GM21737 (cell line): ENCODE measurements around the gene NUDT16L1.
"Not testable (repeated sequence)": the region's sequence is repeated elsewhere in the genome, so short reads cannot be mapped to it uniquely, and the experiment has no call there.

ENCODE experiments used
- ATAC-seq: cut with Tn5 transposase; IDR thresholded peaks from one replicate; pipeline ENCODE4 v1.9.1; 2021; ENCODE audit warnings: mild to moderate bottlenecking, moderate library complexity; ENCODE audit not compliant: unreplicated experiment

NUDT16L1 gene

DNA sequence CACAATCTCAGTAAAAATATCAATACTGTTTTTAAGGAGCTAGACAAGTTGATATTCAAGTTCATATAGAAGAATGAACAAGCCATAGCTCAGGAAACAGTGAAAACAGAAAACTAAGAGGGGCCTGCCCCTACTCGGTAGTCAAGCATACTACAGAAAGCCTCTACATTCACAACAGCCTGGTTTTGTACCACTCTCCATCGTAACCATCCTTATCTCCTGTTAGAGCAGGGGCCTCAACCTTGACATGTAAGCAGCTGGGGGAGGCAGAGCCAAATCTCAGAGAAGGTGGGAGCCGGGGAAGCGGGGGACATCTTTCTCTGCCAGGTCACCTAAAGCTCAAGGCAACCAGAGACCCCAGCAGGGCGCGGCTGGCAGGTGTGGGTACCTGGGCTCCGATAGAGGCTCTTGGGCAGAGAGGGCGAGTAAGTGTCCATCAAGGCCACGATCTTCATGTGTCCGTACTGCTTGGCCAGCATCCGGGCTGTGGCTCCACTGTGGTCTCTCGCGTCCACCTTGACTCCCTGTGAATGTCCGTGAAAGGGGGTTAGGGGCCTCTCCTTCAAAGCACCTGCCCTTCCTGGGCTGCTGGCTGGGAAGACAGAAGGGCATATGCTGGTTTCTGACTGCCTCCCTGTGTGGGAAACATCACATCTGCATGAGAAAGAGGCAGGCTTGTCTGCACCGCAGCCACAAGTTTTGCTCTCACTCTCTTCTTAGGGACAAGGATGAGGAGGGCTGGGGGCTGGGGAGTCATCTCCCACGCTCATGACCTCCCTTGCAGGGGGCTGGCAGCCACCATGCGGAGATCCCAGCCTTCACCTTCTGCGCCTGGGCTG is 20.5 kb downstream of the NUDT16L1 start:
- ATAC-seq: no peak

DNA sequence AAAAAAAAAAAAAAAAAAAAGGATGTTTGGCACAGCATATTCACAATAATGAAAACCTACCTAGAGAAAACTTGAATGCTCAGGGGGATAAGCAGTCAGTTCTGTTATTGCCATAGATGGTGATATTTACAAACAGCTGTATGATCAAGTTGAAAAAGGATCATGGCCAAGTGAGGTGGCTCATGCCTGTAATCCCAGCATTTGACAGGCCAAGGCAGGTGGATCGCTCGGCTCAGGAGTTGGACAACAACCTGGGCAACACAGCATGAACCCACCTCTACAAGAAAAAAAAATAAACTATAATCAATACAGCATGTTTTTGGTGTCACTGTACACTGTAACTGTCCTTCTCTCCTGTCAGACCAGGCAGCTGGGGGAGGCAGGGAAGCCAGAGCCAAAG is 21.6 kb downstream of the NUDT16L1 start:
- no peak for ATAC-seq

DNA sequence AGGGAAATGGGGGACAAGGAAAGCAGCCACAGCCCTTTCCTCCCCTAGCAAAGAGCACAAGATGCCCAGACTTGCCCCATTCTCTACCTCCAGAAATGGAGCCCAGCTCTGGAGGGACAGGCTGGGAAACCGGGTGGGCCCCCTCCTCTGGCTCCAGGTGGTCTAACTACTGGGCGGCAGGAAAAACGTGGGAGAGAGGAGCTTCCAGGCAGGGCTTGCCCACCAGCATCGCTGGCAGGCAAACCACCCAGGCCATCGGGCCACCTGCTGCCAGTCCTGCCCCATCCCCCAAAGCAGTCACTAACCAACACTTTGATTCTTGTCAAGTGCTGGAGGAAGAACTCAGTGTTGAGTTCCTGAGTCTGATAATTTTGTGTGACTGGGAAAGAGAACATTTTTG is 25.1 kb downstream of the NUDT16L1 start:
- no peak for ATAC-seq

DNA sequence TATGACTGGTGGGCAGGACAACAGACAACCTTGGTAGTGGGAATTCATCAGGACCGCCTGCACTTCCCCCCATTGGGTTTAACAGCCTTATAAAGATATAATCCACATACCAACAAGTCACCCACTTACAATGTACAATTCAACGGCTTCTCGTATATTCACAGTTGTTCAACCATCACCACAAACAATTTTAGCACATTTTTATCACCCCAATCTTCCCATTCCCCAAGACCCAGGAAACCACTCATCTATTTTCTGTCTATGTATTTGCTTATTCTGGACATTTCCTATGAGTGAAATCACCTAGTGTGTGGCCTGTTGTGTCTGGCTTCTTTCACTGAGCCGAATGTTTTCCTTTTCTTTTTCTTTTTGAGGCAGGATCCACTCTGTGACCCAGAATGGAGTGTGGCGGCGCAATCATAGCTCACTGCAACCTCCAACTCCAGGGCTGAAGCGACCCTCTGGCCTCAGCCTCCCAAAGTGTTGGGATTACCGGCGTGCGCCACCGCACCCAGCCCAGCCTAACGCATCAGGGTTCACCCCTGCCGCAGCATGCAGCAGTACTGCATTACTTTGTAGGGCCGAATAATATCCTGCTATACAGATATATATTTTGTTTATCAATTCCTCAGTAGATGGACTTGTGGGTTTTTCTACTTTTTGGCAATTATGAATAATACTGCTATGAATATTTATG is 29.9 kb downstream of the NUDT16L1 start:
- ATAC-seq: no peak

DNA sequence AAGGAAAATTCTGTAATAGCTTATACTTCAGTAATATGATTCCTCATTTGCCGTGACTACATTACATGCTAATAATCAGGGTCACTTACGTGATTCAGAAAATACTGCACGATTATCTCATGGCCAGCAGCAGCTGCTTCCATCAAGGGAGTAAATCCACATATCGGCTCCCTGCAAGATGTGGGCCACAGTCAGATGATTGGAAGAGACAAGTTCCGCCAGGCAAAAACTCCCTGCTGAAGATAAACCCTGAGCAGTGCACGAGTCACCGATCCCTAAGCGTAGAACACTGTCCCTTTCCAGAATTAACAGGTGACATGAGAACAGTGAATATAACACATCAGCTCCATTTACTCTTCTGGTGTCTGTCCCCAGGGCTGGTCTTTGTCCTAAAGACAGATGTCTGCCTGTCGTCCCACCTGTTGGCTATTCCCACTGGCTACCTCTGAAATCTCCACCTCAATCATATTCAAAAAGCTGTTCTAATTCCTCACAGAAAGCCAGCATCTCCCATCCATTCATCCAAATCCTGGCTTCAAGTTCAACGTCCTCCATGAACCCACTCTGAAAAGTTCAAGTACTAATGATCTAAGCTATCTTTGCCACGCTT is 31.4 kb downstream of the NUDT16L1 start:
- ATAC-seq: no peak

DNA sequence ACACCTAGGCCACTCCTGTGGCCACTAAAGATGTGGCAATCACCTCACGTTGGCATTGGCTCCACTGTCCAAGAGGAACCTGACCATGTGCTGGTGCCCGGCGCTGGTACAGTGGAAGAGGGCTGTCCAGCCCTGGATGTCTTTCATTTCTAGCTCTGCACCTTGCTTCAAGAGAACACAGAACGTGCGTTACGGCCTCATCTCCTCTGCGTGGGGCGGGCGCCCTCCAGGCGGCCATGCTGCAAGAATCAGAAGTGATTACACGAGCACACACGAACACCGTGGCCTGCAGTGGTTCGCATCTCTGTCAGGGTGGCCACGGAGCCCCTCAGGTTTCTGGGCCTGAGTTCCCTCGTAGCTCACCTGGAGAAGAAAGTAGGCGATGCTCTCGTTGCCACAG is 33.3 kb downstream of the NUDT16L1 start:
- no peak for ATAC-seq

DNA sequence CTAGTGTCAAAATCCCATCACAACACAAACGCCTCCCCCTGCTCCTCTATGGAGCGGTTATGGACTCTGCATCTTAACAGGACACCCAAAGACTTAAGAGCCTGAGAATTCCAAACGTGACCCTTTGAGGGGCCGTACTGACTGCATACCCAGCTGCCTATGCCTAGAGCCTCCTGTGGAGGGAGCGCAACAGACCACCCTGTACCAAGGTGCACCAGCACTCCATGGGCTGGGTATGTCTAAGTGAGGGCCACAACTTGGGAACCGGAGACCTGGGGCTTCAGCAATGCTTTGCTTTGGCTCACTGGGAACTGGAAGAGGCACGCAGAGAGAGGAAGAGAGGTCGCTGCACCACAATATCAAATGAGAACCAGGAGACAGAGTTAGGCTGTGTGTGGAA is 35.3 kb downstream of the NUDT16L1 start:
- no peak for ATAC-seq

DNA sequence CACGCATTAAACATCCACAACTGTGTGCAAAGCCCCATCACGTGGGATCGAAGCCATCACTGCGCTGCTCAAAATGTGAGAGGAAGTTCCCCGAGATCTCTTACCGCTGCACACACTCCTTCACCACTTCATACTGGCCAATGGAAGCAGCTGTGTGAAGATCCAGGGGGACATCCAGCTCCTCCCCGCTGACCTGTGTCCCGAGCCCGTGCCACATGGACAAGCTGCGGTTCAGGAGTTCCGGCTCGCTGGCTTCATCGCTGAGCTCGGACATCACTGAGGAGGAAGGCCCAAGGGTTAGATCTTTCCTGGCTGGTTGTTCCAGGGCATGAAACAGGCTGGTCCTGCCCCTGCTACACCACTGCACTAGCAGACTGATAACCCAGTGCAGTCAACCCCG is 36.5 kb downstream of the NUDT16L1 start:
- no peak for ATAC-seq

DNA sequence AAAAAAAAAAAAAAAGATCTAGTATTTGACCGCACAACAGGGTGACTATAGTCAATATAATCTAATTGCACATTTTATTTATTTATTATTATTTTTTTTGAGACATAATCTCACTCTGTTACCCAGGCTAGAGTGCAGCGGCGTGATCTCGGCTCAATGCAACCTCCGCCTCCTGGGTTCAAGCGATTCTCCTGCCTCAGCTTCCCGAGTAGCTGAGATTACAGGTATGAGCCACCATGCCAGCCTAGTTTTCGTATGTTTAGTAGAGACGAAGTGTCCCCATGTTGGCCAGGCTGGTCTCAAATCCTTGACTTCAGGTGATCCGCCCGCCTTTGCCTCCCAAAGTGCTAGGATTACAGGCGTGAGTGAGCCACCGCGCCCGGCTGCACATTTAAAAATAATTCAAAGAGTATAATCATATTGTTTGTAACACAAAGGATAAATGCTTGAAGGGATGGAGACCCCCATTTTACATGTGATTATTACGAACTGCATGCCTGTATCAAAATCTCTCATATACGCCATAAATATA is 39.9 kb downstream of the NUDT16L1 start:
- ATAC-seq: no peak

DNA sequence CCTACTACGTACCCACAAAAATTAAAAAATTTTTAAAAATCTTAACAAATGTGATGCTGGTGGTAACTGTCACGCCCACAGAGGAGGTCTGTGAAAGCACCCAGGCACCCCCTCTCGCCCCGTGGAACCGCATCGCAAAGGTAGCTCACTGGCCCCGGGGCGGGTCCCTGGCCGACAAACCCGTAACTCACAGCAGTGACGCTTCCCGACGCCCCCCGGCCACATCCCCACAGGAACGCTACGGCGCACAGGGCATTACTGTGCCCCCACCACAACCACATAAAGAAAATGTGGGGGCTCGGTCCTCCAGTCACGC is 40.3 kb downstream of the NUDT16L1 start:
- ATAC-seq: peak; percentile 4

DNA sequence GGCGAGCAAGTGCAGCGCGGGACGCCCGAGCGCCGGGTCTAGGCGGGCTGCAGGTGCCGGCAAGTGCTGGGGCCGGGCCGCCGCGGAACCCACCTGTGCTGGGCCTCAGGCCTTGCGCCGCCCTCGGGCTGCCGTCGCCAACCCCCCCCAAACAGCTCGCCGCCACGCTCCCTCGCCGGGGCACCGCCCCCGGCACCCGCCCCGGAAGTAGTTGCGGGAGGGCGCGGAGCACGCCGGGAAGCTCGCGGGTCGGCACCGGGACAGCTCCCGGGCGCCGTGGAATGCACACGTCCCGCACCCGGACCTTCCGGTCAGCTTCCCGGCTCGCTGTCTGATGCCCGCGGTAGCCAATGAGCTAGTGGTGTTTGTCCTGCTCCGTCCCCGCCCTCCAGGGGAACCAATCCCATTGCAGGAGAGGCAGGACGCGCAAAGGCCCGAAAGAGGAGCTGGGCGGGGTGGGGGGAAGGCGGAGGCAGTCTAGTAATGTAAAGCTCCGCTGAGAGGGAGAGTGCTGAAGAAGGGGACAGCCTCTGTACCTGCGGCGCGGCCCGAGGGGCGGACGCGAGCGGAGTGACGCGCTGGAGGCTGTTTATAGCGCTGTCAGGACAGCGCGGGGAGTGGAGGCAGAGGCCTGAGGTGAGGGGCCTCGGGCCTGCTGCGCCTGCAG is 40.8 kb downstream of the NUDT16L1 start, which contains the start of the genes ANKS3 and DNAAF8:
Gene ANKS3 (minus strand): TSS at position 209 of the 667 bp plus-strand sequence. CDS start 4,122 bp downstream, outside the sequence.
Gene DNAAF8 (plus strand): TSS at position 475 of the 667 bp plus-strand sequence. CDS start 1,978 bp downstream, outside the sequence.
- peak; percentile 69 for ATAC-seq

DNA sequence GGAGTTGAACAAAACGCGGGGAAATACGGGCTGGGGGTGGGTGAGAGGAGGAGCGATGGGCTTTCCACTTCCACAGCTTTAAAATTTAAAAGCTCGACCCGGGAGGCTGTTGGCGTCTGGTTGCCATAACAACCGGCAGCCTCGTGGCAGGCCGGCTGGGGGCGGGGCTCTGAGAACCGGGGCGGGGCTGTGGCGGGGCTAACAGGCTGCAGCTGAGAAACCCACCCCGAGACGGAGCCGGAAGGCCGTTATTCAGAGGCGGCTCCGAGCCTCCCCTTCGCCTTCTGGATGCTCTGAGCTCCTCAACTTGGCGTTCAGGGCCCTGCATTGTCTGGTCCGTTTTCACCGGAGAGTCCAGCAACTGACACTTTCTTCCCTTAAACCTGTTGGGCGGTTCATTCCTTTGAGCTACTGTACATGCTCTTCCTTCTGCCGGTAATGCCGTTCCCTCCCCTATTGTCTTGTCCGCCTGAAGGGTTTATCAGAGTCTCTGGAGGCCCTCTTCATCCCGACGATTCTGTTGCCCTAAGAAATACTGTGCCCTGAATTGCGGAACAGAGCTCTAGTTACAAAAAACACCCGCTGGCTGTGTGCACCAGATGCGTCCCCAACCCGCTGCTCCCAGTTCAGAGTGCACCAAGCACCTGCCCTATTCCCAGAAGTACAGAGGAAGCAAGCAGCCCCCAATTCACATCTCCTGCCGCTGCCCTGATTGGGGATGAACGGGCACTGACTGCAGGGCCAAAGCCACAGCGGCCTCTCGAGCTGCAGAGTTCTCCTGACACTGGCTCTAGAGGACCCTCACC is 41.6 kb downstream of the NUDT16L1 start:
- peak; percentile 57 for ATAC-seq

DNA sequence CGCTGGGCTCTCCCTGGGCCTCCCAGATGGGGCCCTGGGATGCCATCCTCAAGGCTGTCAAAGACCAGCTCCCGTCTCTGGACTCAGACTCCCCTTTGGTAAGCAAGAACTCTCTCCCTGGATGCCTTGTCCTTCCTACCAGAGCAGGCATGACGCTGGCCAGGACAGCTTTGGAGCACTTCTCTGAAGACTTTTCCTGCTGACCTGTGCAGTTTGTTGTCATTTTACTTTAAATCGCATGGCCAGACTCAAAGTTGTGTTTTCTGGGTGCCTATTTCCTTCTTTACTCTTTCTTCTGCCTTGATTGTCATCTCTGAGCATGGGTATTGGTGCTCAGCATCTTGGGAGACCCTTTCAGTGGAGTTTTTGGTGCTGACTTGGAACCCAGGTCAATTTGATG is 43.2 kb downstream of the NUDT16L1 start:
- no peak for ATAC-seq

DNA sequence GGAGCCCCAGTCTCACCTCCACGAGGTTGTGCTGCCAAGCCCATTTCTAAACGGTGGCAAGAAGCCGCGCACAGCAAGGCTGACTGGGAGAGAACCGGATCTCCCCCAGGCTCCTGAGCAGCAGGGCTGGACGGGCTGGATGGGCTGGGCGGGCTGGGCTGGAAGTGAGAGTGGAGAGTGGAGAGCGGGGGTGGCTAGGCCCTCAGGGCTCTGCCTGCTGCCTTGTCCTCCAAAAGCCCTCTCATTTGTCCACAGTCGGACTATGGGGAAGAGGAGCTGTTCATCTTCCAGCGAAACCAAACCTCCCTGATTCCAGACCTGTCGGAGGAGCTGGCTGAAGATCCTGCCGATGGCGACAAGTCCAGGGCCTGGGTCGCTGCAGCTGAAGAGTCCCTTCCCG is 44.2 kb downstream of the NUDT16L1 start:
- no peak for ATAC-seq

DNA sequence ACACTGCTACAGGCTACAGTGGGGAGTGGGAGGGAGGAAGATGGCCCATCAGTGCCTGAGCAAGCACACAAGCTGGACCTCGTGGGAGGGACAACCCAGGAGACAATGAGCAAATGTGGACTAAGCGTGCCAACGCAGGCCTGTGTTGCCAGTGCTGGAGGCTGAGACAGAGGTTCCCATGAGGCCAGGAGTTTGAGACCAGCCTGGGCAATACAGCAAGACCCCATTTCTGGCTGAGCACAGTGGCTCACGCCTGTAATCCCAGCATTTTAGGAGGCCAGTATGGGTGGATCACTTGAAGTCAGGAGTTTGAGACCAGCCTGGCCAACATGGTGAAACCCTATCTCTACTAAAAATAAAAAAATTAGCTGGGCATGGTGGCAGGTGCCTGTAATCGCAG is 45.0 kb downstream of the NUDT16L1 start:
- not testable (repeated sequence) for ATAC-seq

DNA sequence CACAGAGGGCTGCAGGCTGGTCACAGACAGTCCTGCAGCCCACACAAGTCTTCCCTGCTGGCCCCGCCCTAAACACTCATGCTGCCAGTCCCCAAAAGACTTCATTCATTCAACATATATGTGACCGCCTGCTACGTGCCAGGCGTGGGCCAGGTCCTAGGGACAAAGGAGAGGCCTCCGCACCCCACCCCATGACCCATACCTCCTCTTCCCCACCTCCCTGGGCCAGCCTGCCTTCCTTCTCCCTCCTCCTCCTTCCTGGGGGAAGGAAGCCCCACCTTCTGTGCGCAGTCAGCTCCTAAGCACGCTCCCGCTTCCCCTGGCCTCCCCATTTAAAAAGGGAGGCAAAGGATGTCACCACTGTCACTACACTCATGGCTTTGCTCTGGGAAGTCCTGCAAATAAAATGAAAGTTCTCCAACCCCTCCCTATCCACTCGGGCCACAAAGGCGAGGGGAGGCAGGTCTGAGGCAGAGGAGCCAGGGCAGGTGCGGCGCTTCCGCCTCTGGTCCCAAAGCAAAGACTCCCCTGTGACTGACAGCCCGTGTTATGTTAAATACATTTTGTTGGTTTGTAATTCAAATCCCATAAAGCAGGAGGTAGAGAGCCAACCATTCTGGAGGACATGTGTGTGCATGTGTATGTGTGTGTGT is 50.0 kb downstream of the NUDT16L1 start:
- ATAC-seq: no peak

DNA sequence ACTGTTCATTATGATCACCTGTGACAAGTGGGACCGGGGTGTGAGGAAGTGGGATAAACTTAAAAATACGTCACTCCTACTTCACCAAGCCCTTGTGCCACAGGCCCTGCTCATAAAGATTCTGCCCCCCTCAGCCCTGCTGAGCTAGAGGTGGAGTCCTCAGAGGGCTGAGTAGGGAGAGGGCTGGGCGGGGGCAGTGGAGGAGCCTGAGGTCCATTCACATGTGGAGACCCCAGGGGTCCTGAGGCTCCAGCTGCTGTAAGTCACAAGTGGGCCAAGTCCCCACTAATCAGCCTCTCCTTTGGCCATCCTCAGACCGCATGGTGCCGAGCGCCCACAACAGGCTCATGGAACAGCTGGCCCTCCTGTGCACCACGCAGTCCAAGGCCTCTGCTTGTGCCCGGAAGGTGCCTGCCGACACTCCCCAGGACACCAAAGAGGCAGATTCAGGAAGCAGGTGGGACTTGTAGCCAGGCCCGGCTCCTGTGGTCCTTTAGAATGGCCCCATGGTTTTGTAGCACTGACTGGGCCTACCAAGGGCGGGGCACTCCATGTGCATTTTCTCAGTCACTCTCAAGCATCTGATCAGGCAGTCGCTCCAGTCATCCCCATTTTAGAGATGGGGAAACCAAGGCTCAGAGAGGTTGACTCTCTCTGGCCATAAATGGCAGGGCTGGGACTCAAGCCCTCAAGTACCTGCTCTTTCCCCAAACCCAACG is 51.4 kb downstream of the NUDT16L1 start:
- no peak for ATAC-seq

DNA sequence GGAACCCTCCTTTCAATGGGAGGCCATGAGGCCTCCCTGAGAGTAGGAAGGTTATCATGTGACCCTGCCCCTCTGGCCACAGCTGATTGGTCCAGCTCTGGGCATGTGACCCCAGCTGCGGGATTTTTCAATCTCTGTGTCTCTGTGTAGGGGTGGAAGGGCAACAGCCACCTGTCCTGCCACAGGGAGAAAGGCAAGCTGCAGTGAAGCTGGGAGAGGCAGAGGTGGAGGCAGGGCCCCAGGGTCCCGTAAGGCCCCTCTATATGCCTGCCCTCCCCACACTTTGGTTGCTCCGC is 51.9 kb downstream of the NUDT16L1 start:
- no peak for ATAC-seq
